ENCODE results near the gene TMEM185B. TPM values are rescaled to one million over a fixed set of nuclear protein-coding genes. Genes with fewer than 3 reads are reported as not detected.

TMEM185B gene
- polyA plus RNA-seq, 3 donors from 2014 or later = 12.6 to 30.4 (median 20.5) TPM

DNA sequence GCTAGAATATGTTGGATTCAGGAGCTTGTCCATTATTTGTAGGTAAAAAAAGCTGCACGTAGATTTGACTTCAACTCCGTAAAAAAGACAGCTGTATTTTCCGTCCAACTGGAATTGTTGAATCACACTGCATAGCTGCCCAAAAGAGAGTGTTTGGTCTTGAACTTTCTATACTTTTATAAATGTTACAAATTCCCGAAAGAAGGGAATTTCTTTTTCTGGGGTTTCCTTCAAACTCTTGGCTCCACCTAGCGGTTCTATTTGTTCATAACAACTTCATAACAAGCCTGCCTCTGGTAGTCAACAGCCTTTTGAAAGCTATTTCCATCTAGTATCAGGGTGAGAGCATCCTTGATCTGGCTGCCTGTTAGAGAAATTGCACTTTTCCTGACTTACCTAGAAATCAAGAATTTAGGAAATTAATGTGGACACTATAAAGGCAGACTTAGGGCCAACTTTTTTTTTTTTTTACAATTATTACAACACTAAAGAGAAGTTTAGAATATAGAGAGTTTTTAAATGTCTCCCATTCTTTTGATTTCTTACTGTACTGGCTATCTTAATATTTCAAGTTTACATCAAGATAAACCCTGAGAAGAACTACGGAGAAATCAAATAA, 48.1 kb downstream of the TMEM185B start:
- Mint-ChIP-seq H3K27ac (peak overlapping the region; percentile 18 to 98 (median 68)), H3K4me3 (peak overlapping the region in 1 of 5 donors; percentile 23), H3K36me3 (peaks cover 0 to 11% (median 3%) of the 10 kb centered on the region in 3 donors), H3K27me3 (ENCODE audit: low read depth in 3 of 3) (peaks cover 0 to 4% (median 4%) of the 10 kb centered on the region in 3 donors), H3K4me1 (peaks cover 31 to 49% of the 10 kb centered on the region in 2 donors), H3K9me3 (no peaks in the 10 kb centered on the region)
- DNase-seq = peak; percentile 43 to 55 (median 50)

Other genes with a start within 250 kb of the TMEM185B start
- gene EPB41L5, start 210.3 kb downstream of the TMEM185B start, polyA plus RNA-seq = 1 to 10 TPM; 1.5 to 5.8 (median 4.1) TPM
- 10 to 100 TPM; 47.7 to 55.1 (median 54.2) TPM for gene RALB, start 29.5 kb upstream of the TMEM185B start, polyA plus RNA-seq
- gene INHBB, start 122.7 kb upstream of the TMEM185B start, polyA plus RNA-seq = not detected